Stimulated activated CD4-positive, alpha-beta T cell treated with anti-CD3 and anti-CD28 coated beads, TNF-alpha, amount 100 ng/mL, for 4 hours (primary cell): ENCODE results near the gene CPLX3.

Experiments
- DNase-seq, 3 experiments: peaks; one replicate each; pipeline ENCODE4 v3.0.0-alpha.2; 2020; ENCODE audit warnings: low read depth in 3 of 3

Gene CPLX3

GRCh38 chr15:74844319-74845207, 18.1 kb downstream of the CPLX3 start:
- no peak for DNase-seq

DNA sequence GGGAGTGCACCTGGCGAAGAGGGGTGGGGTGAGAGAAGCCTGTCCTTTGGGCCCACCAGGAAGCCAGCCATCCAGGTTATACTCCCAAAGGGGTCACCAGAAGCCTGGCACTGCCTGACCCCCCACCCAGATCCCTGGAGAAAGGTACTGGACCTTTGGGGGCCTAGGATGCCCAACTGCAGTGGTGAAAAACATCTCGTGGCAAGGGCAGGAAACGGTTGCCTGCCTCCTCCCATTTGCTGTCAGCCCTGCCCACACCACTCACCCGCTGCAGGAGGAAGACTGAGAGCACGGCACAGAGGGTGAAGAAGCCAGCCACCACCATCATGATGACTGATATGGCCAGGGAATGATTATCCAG, 18.8 kb downstream of the CPLX3 start:
- DNase-seq: peak; percentile 23 to 39 (median 26)

- no peak for DNase-seq
Measured at GRCh38 chr15:74845581-74845980, 19.2 kb downstream of the CPLX3 start.

DNA sequence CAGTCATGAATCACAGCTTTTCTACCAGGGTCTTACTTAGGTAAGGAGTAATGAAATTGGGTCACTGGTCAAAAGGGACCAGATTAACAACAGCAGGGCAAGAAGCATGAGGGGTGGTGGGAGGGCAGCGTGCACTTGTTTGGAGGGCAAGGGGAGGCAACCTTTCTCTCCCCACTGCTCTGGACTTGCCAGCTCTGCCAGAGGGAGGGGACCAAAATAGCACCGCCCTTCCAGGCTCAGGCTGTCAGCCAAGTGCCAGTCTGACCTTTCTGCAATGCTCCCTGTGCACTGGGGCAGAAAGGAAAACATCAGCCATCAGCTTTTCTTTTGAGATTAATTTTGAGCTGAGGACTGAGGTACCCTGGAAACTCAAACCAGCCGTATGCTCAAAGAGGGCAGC, 21.0 kb downstream of the CPLX3 start:
- no peak for DNase-seq

DNA sequence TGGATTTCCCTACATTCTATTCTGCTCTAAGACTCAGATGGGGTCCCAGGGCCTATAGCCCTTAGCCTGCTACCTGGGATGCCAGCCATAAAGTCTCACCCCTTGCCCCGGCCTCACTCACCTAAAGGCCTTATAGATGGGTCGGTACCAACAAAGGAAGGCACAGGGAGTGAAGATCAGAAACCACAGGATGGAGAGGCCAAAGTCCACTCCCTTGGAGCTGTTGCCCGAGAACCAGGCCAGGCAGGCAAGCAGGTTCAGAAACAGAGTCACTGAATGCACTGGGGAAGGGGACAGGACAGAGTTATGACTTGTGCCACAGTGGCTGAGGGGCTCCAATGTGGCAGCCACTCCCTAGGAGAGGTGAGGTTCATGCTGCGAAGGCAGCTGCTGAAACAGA, 24.0 kb downstream of the CPLX3 start:
- no peak for DNase-seq

DNA sequence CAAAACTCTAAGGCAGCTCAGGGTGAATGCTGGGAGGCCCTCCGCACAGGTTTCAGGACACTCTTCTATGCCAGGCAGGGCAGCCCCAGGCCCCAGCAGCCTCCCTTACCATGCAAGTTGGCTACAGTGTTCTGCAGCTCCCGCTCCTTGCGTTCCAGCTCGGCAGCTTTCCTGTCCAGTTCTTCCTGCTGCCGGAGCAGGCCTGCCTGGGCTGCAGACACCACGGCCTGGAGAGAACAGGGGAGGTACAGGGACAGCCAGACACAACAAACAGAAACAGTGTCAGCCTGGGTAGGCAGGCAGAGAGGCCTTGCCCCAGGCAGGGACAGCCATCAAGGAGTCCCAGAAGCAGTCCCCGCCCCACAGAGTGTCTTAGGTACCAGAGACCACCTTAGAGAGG, 25.5 kb downstream of the CPLX3 start:
- DNase-seq: no peak

DNA sequence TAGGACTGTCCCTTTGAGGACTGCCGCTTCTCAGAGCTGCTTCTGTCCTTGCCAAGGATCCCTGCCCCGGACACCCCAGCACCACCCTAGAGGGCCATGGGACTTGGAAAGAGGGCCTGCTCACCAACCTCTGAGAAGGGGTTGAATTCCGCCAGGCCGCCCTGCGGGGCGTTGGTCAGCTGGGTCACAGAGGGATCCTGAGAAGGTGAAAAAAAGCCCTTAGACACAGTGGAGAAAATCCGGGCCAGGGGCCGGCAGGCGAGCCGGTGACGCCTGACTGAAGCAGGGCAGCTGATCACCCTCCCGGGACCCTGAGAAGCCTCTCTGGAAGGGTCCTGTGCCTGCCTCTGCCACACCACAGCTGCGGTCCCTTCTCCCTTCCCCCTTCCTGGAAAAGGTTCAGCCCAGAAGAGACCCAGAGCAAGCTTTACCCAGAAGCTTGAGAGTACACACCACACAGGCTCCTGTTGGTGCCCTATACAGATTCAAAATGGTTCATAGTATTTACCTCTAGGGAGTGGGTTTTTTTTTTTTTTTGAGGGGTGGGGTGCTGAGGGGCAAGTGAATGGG, 28.1 kb downstream of the CPLX3 start:
- DNase-seq: no peak

DNA sequence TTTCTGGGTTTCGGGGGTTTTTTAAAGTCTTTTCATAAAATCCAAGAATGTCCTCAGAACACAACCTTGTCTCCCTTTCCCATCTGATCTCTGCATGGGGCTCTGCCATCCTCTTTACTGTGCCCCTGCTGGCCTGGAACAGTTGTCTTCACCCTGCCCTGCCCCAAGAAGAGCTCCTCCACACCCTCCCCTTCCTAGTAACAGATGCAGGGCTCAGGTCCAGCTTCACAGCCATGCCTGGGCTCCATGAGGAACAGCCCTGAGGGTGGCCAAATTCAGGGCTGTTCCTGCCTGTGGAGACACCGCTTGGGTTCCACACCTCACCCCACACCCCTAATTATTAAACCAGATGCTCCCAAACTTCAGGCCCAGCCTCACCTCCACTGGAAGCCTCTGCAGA, 29.4 kb downstream of the CPLX3 start:
- no peak for DNase-seq

- DNase-seq: no peak
Measured at GRCh38 chr15:74856537-74856936, 30.1 kb downstream of the CPLX3 start.

- DNase-seq: no peak
Measured at GRCh38 chr15:74857082-74857655, 30.7 kb downstream of the CPLX3 start.

DNA sequence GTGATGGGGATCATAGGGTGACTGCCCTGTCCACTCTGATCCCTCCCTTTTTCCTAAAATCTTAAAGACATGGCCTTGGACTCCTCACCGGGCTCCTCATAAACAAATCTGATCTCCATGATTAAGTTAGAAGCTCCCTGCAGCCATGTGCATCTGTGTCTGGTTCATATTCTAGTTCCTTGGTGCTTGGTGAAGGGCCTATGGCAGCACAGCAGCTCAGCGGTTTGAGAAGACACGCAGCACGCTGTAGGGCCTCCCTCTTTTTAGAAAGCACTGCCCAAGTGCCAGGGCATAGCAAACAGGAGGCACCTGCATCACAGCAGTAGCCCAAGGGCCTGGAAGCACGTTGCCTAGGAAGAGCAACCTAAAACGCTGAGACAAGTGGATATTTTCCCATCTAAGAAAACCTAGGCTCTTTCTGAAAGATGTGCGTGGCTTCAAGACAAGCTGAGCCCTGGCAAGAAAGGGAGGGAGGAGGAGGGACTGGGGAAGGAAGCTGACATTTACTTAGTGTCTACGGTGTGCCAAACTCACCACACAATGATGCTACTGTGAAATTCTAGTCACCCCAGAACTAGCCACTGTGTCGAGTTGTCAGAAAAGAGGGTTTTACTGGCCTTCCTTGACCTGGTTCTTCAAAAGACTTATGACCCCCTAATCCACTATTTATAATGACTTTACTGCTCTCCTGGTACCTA, 31.4 kb downstream of the CPLX3 start:
- DNase-seq: no peak

DNA sequence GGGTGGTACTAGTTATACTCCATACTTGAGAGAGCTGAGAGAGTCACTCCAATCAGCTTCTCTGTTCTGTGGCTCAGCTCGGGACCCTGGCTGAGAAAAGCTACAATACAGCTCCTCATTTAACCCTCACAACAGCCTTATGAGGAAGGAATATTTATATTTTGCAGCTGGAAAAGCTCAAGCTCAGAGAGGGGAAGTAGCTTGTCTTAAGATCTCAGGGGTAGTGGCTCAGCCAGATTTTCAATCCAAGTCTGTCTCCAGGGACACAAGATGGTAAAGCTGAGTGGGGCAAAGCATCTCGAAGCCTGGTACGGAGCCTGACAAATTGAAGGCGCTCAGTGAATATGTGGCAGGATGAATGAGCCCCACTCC, 31.9 kb downstream of the CPLX3 start:
- no peak for DNase-seq

GRCh38 chr15:74863239-74864056, 37.0 kb downstream of the CPLX3 start:
- DNase-seq: no peak

- DNase-seq: no peak
Measured at GRCh38 chr15:74864296-74864695, 37.9 kb downstream of the CPLX3 start.

DNA sequence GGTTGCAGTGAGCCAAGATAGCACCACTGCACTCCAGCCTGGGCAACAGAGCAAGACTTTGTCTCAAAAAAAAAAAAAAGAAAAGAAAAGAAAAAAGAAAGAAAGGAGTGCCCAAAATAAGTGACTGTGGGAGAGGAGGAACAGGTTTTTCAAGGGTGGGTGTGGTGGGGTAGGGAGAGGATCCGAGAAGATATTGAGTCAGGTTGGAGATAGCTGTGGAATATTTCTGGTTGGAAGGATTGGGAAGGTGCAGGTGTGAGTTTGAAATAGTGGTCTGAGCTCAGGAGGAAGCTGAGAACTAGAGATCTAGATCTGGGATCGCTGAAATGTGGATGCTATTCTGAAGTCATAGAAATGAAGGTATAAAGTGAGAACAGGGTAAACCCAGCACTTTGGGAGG, 38.9 kb downstream of the CPLX3 start:
- no peak for DNase-seq

GRCh38 chr15:74866090-74866489, 39.7 kb downstream of the CPLX3 start:
- no peak for DNase-seq

DNA sequence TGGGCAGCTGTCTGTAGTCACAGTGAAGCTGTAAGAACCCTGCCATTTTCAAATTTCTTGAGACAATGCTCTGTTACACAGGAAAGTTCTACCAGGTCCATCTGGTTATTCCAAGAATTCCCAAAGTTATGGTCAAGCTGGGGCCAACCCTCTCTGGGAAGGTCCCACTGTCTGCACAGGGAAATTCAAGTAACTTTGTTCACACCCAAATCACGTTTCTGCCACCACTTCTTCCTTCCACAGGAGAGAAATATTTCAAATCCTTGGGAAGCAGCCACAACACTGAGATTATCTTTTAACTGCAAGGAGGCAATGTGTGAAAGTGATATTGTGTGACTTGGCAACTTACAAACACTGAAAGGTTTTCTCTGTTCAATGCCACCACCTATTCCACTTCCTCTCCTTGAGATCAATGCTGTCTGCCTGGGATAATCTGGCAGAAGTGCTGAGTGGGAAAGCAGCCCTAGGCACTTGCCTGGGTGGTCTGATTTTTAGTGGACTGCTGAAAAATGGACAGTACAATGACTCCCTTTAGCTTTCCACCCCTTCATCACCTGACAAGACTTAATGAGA, 41.1 kb downstream of the CPLX3 start:
- DNase-seq: no peak

GRCh38 chr15:74868059-74868458, 41.6 kb downstream of the CPLX3 start:
- DNase-seq: no peak

- DNase-seq: no peak
Measured at GRCh38 chr15:74869372-74869725, 42.9 kb downstream of the CPLX3 start.

DNA sequence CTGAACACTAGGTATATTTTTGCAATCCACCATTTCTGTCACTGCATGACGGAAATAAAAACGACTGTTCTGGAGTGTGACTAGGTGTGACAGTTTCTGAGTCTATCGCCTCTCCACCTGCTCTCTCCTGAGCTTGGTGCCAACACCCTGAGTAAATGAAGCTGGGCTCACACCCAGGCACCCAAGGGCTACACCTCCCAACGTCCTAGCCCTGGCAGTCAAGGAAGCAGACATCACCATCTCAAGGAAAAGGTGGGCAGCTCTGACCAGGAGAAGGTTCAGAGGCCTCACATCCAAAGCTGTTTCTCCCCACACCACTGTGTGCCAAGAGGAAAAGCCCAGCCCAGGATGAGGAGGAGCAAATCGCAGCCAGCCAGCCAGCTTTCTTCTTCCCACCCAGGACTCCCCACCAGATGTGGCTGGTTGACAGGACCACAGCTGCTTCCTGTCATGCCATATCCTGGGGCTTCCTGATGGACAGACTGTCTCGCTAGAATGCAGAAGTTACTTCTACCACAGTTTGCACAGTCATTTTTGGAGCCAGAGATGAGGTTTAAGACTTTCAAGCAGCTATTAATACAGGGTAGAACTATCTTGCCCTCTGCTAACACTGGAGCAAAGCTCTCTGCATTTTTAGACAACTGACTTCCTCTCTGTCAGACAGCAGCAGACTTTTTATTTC, 43.4 kb downstream of the CPLX3 start:
- DNase-seq: no peak
